BE2C (cell line): ENCODE measurements around the gene PFKL.

Experiments
- DNase-seq: peaks from one replicate; pipeline ENCODE4 v3.0.0-alpha.2; 2020
- H3K27me3 ChIP-seq: fragments of 250-450 bp; sonication (Bioruptor Pico); 2 replicates; pipeline ENCODE4 v1.5.1; 2020; ENCODE audit warnings: mild to moderate bottlenecking
- H3K36me3 ChIP-seq: fragments of 250-450 bp; sonication (Bioruptor Pico); 2 replicates; pipeline ENCODE4 v1.5.1; 2020; ENCODE audit warnings: mild to moderate bottlenecking
- H3K4me1 ChIP-seq: fragments of 250-450 bp; sonication (Bioruptor Pico); 2 replicates; pipeline ENCODE4 v1.5.1; 2020
- H3K4me3 ChIP-seq: 2 replicates; pipeline ENCODE4 v1.5.1; 2011; ENCODE audit warnings: low read depth, low read length
- H3K9me3 ChIP-seq: fragments of 250-450 bp; sonication (Bioruptor Pico); 2 replicates; pipeline ENCODE4 v1.5.1; 2020
- TF ChIP-seq, protein P1 (sequence below): IDR thresholded peaks from 2 replicates; pipeline ENCODE4 v1.5.1; 2012; ENCODE audit warnings: mild to moderate bottlenecking, low read depth, low read length

The PFKL gene

DNA sequence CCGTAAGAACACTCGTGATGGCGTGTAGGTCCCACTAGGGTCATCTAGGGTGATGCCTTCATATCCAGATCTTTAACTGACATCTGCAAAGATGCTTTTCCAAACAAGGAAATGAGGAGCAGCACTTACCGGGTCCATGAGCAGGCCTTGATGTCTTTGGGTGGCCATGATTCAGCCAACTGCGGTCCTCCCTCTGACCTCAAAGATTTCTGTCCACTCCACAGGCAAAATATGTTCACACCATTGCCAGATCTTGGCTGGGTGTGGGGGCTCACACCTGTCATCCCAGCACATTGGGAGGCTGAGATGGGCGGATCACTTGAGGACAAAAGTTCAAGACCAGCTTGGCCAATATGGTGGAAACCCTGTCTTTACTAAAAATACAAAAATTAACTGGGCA, 71.7 kb downstream of the PFKL start:
- H3K4me3 ChIP-seq = no peak overlapping the region
- TF ChIP-seq, protein P1, sequence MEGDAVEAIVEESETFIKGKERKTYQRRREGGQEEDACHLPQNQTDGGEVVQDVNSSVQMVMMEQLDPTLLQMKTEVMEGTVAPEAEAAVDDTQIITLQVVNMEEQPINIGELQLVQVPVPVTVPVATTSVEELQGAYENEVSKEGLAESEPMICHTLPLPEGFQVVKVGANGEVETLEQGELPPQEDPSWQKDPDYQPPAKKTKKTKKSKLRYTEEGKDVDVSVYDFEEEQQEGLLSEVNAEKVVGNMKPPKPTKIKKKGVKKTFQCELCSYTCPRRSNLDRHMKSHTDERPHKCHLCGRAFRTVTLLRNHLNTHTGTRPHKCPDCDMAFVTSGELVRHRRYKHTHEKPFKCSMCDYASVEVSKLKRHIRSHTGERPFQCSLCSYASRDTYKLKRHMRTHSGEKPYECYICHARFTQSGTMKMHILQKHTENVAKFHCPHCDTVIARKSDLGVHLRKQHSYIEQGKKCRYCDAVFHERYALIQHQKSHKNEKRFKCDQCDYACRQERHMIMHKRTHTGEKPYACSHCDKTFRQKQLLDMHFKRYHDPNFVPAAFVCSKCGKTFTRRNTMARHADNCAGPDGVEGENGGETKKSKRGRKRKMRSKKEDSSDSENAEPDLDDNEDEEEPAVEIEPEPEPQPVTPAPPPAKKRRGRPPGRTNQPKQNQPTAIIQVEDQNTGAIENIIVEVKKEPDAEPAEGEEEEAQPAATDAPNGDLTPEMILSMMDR = no peak
- H3K4me1 ChIP-seq = no peaks in the 10 kb centered on the region
- no peaks in the 10 kb centered on the region for H3K36me3 ChIP-seq
- H3K27me3 ChIP-seq = peaks cover 40% of the 10 kb centered on the region
- DNase-seq = no peak
- H3K9me3 ChIP-seq = no peaks in the 10 kb centered on the region; the same call in 1 of the 2 replicates

DNA sequence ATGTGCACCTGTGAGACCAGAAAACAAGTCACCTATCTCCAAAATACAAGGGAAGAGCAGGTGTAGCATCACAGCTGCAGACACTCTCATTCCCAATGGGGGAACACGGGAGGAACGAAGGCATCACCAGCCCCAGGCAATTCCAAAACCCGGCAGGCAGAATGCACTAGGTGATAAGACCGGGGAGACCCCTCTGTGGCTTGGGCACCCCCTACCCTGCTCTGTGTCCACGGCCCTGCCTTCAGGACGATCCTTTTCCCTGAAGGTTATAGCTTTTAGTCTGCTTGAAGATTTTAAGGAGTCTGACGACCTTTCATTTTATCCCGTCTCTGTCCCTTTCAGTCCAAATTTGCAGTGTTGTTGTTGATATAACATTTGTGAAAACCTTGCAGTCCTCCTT, 72.8 kb downstream of the PFKL start:
- no peak overlapping the region for H3K4me3 ChIP-seq
- peaks cover 37% of the 10 kb centered on the region for H3K27me3 ChIP-seq
- DNase-seq = no peak
- H3K36me3 ChIP-seq = no peaks in the 10 kb centered on the region
- H3K4me1 ChIP-seq = no peaks in the 10 kb centered on the region
- TF ChIP-seq, protein P1 = no peak
- H3K9me3 ChIP-seq = no peaks in the 10 kb centered on the region; the same call in 1 of the 2 replicates

DNA sequence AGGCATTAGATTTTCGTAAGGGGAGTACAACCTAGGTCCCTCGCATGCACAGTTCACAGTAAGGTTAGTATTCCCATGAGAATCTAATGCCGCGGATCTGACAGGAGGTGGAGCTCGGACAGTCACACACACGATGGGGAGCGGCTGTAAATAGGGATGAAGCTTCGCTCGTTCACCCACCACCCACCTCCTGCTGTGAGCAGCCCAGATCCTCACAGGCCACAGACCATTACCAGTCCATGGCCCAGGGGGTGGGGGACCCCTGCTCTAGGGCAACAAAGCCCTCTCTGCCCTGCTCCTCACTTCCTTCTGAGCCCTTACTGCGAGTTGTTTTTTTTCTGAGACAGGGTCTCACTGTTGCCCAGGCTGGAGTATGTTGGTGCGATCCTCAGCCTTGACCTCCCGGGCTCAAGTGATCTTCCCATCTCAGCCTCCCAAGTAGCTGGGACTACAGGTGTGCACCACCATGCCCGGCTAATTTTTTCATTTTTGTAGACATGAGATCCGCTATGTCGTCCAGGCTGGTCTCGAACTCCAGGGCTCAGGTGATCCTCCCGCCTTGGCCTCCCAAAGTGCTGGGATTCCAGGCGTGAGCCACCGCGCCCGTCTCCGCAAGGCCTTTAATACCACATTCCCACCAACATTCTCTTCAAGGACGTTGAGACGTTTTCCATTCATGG, 74.9 kb downstream of the PFKL start:
- Histone ChIP-seq H3K27me3 (peaks cover 28% of the 10 kb centered on the region), H3K4me3 (no peak overlapping the region), H3K36me3 (no peaks in the 10 kb centered on the region), H3K9me3 (no peaks in the 10 kb centered on the region; the same call in 1 of the 2 replicates), H3K4me1 (no peaks in the 10 kb centered on the region)
- TF ChIP-seq, protein P1 = no peak
- no peak for DNase-seq

DNA sequence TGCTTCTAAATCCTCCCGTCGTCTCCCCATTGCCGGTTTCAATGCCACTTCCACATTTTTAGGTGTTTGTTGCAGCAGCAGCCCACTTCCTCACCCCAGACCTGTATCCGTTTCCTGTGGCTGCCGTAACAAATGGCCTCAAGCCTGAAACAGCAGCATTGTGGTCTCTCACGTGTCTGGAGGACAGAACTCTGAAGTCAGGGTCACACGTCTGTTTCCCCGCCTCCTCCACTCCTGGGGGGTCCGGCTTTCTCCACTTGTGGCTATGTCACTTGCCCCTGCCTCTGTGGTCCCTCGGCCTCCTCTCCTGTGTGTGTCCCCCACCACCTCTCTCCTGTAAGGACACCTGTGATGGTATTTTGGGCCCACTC, 75.4 kb downstream of the PFKL start:
- DNase-seq = no peak
- TF ChIP-seq, protein P1 = no peak
- Histone ChIP-seq H3K27me3 (peaks cover 25% of the 10 kb centered on the region), H3K4me1 (no peaks in the 10 kb centered on the region), H3K9me3 (no peaks in the 10 kb centered on the region; the same call in 1 of the 2 replicates), H3K4me3 (no peak overlapping the region), H3K36me3 (no peaks in the 10 kb centered on the region)

DNA sequence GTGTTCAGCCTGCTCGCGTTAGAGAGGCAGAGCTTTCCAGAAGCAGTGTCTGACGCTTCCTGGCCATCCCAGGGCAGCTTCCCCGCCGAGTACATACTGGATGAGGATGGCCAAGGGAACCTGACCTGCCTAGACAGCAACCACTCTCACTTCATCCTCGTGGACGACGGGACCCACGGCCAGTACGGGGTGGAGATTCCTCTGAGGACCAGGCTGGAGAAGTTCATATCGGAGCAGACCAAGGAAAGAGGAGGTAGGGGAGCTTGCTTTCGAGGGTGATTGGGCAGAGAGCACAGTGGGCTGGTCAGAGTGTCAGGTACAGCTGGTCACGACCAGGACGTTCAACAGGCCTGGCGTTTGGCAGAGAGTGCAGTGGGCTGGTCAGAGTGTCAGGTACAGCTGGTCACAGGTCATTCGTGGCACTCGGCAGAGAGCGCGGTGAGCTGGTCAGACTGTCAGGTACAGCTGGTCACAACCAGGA, 75.9 kb downstream of the PFKL start:
- no peak for DNase-seq
- TF ChIP-seq, protein P1 = no peak
- Histone ChIP-seq H3K9me3 (no peaks in the 10 kb centered on the region; the same call in 1 of the 2 replicates), H3K27me3 (peaks cover 20% of the 10 kb centered on the region), H3K36me3 (no peaks in the 10 kb centered on the region), H3K4me3 (no peak overlapping the region), H3K4me1 (no peaks in the 10 kb centered on the region)

DNA sequence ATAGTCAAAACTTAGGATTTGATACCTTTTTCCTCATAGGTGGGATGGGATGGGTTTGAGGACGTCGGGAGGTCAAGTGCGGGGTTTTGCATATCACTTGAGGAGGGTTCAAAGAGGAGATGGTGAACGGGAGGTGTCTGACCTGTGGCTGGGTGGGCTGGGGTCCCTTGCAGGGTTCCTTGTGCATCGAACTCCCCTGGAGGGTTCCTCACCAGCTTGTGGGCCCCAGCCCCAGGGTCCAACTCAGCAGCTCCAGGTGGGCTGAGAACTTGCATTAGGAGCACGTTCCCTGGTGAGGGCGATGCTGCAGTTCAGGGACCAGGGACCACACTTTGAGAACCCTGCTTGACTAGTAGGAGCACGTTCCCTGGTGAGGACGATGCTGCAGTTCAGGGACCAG, 76.8 kb downstream of the PFKL start:
- no peaks in the 10 kb centered on the region for H3K4me1 ChIP-seq
- peaks cover 19% of the 10 kb centered on the region for H3K27me3 ChIP-seq
- no peak overlapping the region for H3K4me3 ChIP-seq
- H3K9me3 ChIP-seq = no peaks in the 10 kb centered on the region; the same call in 1 of the 2 replicates
- H3K36me3 ChIP-seq = no peaks in the 10 kb centered on the region
- no peak for DNase-seq
- TF ChIP-seq, protein P1 = no peak
